GM23338 (cell line): ENCODE measurements around the gene ZNF653. TPM values are rescaled to one million over a fixed set of nuclear protein-coding genes. Genes with fewer than 3 reads are reported as not detected.

Experiments used
- ATAC-seq: fragments of 200-7000 bp; cut with Tn5 transposase; 3 replicates; pipeline ENCODE4 v1.9.1; 2020
- DNase-seq: peaks from one replicate; pipeline ENCODE4 v3.0.0-alpha.2; 2015; ENCODE audit warnings: low spot score
- H2AFZ ChIP-seq: fragments of 200-600 bp; sonication (generic); 2 replicates; pipeline ENCODE4 v1.8.0; 2016; ENCODE audit warnings: antibody characterized with exemption, mild to moderate bottlenecking, moderate library complexity
- H3F3A ChIP-seq: fragments of 200-600 bp; sonication (generic); replicated peaks from 2 replicates; pipeline ENCODE4 v1.8.0; 2017; ENCODE audit warnings: antibody characterized with exemption, mixed run types, low read depth
- H3K27ac ChIP-seq: fragments of 200-600 bp; sonication (generic); 2 replicates; pipeline ENCODE4 v1.6.1; 2016; ENCODE audit warnings: low read depth
- H3K27me3 ChIP-seq: fragments of 200-600 bp; sonication (generic); 2 replicates; pipeline ENCODE4 v1.8.0; 2016; ENCODE audit warnings: mild to moderate bottlenecking, mixed run types, moderate library complexity; ENCODE audit not compliant: insufficient read depth
- H3K36me3 ChIP-seq: fragments of 200-600 bp; sonication (generic); 2 replicates; pipeline ENCODE4 v1.8.0; 2016; ENCODE audit warnings: mild to moderate bottlenecking; ENCODE audit not compliant: insufficient read depth
- H3K4me1 ChIP-seq: fragments of 200-600 bp; sonication (generic); 2 replicates; pipeline ENCODE4 v1.8.0; 2016; ENCODE audit warnings: mild to moderate bottlenecking, moderate library complexity; ENCODE audit not compliant: insufficient read depth
- H3K4me2 ChIP-seq: fragments of 200-600 bp; sonication (generic); 2 replicates; pipeline ENCODE4 v1.7.1; 2017; ENCODE audit warnings: mixed run types
- H3K4me3 ChIP-seq: fragments of 200-600 bp; sonication (generic); 2 replicates; pipeline ENCODE4 v1.6.1; 2016; ENCODE audit warnings: mixed run types
- H3K79me2 ChIP-seq: fragments of 200-600 bp; sonication (generic); replicated peaks from 2 replicates; pipeline ENCODE4 v1.8.0; 2017; ENCODE audit warnings: mild to moderate bottlenecking; ENCODE audit not compliant: insufficient read depth
- H3K9me2 ChIP-seq: fragments of 200-600 bp; sonication (generic); 2 replicates; pipeline ENCODE4 v1.8.0; 2017; ENCODE audit not compliant: insufficient read depth
- H4K20me1 ChIP-seq: fragments of 200-600 bp; sonication (generic); replicated peaks from 2 replicates; pipeline ENCODE4 v1.8.0; 2017; ENCODE audit warnings: mild to moderate bottlenecking; ENCODE audit not compliant: insufficient read depth
- H3K27ac Mint-ChIP-seq: 2 replicates; pipeline ENCODE4 v1.8.0; 2020; ENCODE audit warnings: inconsistent platforms, mild to moderate bottlenecking, moderate library complexity, mixed read lengths
- H3K27me3 Mint-ChIP-seq: 3 replicates; pipeline ENCODE4 v1.8.0; 2022; ENCODE audit warnings: low read depth, mild to moderate bottlenecking, moderate library complexity, mixed read lengths, inconsistent platforms; ENCODE audit not compliant: insufficient read depth, poor library complexity
- H3K36me3 Mint-ChIP-seq: 3 replicates; pipeline ENCODE4 v1.8.0; 2021; ENCODE audit warnings: low read depth, mild to moderate bottlenecking, inconsistent platforms, moderate library complexity, mixed read lengths
- H3K4me1 Mint-ChIP-seq: 3 replicates; pipeline ENCODE4 v1.8.0; 2020; ENCODE audit warnings: mild to moderate bottlenecking, inconsistent platforms, mixed read lengths
- H3K4me3 Mint-ChIP-seq: 3 replicates; pipeline ENCODE4 v1.8.0; 2021; ENCODE audit warnings: moderate library complexity, mild to moderate bottlenecking, inconsistent platforms, mixed read lengths
- H3K9me3 Mint-ChIP-seq: 3 replicates; pipeline ENCODE4 v1.8.0; 2020; ENCODE audit warnings: moderate library complexity, mild to moderate bottlenecking, inconsistent platforms, mixed read lengths
- EZH2 ChIP-seq: fragments of 200-600 bp; sonication (generic); IDR thresholded peaks from one replicate; pipeline ENCODE4 v1.8.0; 2017; ENCODE audit warnings: antibody characterized with exemption, mild to moderate bottlenecking, low read depth; ENCODE audit not compliant: unreplicated experiment
- EZH2phosphoT487 ChIP-seq: fragments of 200-600 bp; sonication (generic); IDR thresholded peaks from one replicate; pipeline ENCODE4 v1.8.1; 2018; ENCODE audit warnings: antibody characterized with exemption; ENCODE audit not compliant: unreplicated experiment
- JUNB ChIP-seq: IDR thresholded peaks from one replicate; pipeline ENCODE4 v1.6.1; 2016; ENCODE audit warnings: antibody characterized with exemption; ENCODE audit not compliant: unreplicated experiment
- NANOG ChIP-seq: IDR thresholded peaks from 2 replicates; pipeline ENCODE4 v1.6.1; 2016; ENCODE audit warnings: antibody characterized with exemption, borderline replicate concordance
- POLR2AphosphoS5 ChIP-seq: IDR thresholded peaks from 2 replicates; pipeline ENCODE4 v1.6.1; 2016; ENCODE audit warnings: antibody characterized with exemption, low read depth
- REST ChIP-seq: IDR thresholded peaks from one replicate; pipeline ENCODE4 v1.6.1; 2018; ENCODE audit warnings: antibody characterized with exemption; ENCODE audit not compliant: unreplicated experiment
- STAT1 ChIP-seq: IDR thresholded peaks from one replicate; pipeline ENCODE4 v1.6.1; 2016; ENCODE audit warnings: antibody characterized with exemption; ENCODE audit not compliant: unreplicated experiment
- ZNF114 ChIP-seq: fragments of 250-450 bp; sonication (Bioruptor Pico); IDR thresholded peaks from 2 replicates; pipeline ENCODE4 v1.5.0; 2020; ENCODE audit warnings: mild to moderate bottlenecking, moderate library complexity
- ZNF331 ChIP-seq: fragments of 250-450 bp; sonication (Bioruptor Pico); IDR thresholded peaks from 2 replicates; pipeline ENCODE4 v1.5.0; 2020; ENCODE audit warnings: low read depth, mild to moderate bottlenecking, moderate library complexity
- polyA plus RNA-seq: library from polyadenylated mRNA; unstranded; fragments of >200 nt; fragmentation: Nextera tagmentation; extraction: Ambion mirVana; gene quantifications from 2 replicates; pipeline ENCODE4 v1.2.1, GENCODE V29; 2016
- total RNA-seq: library from RNA; depleted of rRNA; stranded (reverse); fragments of >200 nt; shearing (Covaris generic); gene quantifications from 2 replicates; pipeline ENCODE4 v1.2.3, GENCODE V29; 2014
- TF ChIP-seq, protein P1 (sequence below): IDR thresholded peaks from 2 replicates; pipeline ENCODE4 v1.6.1; 2016; ENCODE audit warnings: antibody characterized with exemption
- TF ChIP-seq, protein P2 (sequence below): fragments of 250-450 bp; sonication (Bioruptor Pico); IDR thresholded peaks from 2 replicates; pipeline ENCODE4 v1.5.0; 2020; ENCODE audit warnings: mild to moderate bottlenecking, moderate library complexity

Gene ZNF653
- total and polyA plus RNA-seq, 2 experiments from 2014 or later: 2.5 to 5.3 TPM

DNA sequence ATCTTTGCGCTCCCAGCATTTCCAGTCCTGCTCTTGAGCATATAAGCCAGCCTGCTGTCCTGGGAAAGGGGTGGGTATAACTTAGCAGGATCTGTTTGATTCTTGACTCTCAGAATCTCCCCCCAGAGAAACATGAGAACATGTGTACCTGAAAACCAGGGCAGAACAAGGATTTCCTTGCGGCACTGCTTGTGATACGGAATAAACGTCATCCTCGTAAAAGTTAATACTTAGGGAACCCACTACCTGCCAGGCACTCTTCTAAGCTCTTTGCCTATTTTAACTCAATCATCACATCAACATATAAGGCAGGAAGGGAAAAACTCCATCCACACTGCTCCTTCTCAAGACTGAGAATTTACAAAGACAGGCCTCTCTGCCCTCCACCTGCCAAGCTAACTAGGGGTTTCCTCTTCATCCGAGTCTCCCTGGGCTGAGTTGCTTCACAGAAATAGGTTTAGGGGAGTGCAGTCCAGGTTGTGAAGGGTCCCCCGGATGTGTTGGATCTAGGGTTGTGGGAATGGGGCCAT is 1.1 kb downstream of the ZNF653 start (continued):
- TF ChIP-seq, protein P1, sequence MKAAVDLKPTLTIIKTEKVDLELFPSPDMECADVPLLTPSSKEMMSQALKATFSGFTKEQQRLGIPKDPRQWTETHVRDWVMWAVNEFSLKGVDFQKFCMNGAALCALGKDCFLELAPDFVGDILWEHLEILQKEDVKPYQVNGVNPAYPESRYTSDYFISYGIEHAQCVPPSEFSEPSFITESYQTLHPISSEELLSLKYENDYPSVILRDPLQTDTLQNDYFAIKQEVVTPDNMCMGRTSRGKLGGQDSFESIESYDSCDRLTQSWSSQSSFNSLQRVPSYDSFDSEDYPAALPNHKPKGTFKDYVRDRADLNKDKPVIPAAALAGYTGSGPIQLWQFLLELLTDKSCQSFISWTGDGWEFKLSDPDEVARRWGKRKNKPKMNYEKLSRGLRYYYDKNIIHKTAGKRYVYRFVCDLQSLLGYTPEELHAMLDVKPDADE: no peak

DNA sequence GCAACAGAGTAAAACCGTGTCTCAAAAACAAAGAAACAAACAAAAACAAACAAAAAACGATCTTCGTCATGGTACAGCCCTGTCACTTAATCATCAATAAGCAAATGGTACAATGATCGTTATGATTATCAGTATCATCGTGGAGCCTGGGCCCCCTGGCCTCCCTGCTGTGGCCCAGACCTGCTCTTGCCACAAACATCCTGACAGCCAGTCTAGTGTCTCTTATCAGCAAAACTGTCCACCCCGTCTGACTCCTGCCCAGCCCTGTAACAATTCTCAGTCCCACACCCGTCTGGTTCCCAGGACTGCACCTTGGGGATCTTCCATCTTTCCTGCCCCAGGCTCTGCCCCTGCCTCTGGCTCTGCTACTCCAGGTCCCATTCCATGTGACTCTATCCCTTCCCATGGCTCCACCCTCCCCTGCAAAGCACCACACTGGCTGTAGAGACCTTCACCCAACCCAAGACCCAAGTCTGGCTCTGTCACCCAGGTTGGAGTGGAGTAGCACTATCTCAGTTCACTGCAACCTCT is 5.7 kb downstream of the ZNF653 start:
- 0 out of 2 replicates have a peak, but pooled peaks cover 6% of the 10 kb centered on the region for H3K79me2 ChIP-seq
- Mint-ChIP-seq H3K27me3 (peaks cover 6% of the 10 kb centered on the region), H3K27ac (no peak overlapping the region), H3K9me3 (no peaks in the 10 kb centered on the region), H3K4me1 (peaks cover 8% of the 10 kb centered on the region; the same call in 2 of the 3 replicates), H3K4me3 (no peak overlapping the region), H3K36me3 (no peaks in the 10 kb centered on the region; the same call in 2 of the 3 replicates)
- ATAC-seq: no peak
- H3K4me3 ChIP-seq: no peak overlapping the region
- H3K9me2 ChIP-seq: no peaks in the 10 kb centered on the region
- H3K36me3 ChIP-seq: no peaks in the 10 kb centered on the region
- H3F3A ChIP-seq: 0 out of 2 replicates have a peak, but pooled peaks cover 2% of the 10 kb centered on the region
- no peak overlapping the region for H3K4me2 ChIP-seq
- DNase-seq: no peak
- H3K27ac ChIP-seq: no peak overlapping the region
- H3K27me3 ChIP-seq: no peaks in the 10 kb centered on the region
- no peak overlapping the region for H2AFZ ChIP-seq
- peaks cover 6% of the 10 kb centered on the region for H3K4me1 ChIP-seq
- 0 out of 2 replicates have a peak, but pooled peaks cover 4% of the 10 kb centered on the region for H4K20me1 ChIP-seq
- TF ChIP-seq ZNF331 (CRISPR knock-in tag) (no peak), EZH2 (no peak), ZNF114 (CRISPR knock-in tag) (no peak), STAT1 (no peak), NANOG (no peak), EZH2phosphoT487 (no peak), JUNB (no peak), REST (no peak), POLR2AphosphoS5 (no peak)
- TF ChIP-seq, protein P2, sequence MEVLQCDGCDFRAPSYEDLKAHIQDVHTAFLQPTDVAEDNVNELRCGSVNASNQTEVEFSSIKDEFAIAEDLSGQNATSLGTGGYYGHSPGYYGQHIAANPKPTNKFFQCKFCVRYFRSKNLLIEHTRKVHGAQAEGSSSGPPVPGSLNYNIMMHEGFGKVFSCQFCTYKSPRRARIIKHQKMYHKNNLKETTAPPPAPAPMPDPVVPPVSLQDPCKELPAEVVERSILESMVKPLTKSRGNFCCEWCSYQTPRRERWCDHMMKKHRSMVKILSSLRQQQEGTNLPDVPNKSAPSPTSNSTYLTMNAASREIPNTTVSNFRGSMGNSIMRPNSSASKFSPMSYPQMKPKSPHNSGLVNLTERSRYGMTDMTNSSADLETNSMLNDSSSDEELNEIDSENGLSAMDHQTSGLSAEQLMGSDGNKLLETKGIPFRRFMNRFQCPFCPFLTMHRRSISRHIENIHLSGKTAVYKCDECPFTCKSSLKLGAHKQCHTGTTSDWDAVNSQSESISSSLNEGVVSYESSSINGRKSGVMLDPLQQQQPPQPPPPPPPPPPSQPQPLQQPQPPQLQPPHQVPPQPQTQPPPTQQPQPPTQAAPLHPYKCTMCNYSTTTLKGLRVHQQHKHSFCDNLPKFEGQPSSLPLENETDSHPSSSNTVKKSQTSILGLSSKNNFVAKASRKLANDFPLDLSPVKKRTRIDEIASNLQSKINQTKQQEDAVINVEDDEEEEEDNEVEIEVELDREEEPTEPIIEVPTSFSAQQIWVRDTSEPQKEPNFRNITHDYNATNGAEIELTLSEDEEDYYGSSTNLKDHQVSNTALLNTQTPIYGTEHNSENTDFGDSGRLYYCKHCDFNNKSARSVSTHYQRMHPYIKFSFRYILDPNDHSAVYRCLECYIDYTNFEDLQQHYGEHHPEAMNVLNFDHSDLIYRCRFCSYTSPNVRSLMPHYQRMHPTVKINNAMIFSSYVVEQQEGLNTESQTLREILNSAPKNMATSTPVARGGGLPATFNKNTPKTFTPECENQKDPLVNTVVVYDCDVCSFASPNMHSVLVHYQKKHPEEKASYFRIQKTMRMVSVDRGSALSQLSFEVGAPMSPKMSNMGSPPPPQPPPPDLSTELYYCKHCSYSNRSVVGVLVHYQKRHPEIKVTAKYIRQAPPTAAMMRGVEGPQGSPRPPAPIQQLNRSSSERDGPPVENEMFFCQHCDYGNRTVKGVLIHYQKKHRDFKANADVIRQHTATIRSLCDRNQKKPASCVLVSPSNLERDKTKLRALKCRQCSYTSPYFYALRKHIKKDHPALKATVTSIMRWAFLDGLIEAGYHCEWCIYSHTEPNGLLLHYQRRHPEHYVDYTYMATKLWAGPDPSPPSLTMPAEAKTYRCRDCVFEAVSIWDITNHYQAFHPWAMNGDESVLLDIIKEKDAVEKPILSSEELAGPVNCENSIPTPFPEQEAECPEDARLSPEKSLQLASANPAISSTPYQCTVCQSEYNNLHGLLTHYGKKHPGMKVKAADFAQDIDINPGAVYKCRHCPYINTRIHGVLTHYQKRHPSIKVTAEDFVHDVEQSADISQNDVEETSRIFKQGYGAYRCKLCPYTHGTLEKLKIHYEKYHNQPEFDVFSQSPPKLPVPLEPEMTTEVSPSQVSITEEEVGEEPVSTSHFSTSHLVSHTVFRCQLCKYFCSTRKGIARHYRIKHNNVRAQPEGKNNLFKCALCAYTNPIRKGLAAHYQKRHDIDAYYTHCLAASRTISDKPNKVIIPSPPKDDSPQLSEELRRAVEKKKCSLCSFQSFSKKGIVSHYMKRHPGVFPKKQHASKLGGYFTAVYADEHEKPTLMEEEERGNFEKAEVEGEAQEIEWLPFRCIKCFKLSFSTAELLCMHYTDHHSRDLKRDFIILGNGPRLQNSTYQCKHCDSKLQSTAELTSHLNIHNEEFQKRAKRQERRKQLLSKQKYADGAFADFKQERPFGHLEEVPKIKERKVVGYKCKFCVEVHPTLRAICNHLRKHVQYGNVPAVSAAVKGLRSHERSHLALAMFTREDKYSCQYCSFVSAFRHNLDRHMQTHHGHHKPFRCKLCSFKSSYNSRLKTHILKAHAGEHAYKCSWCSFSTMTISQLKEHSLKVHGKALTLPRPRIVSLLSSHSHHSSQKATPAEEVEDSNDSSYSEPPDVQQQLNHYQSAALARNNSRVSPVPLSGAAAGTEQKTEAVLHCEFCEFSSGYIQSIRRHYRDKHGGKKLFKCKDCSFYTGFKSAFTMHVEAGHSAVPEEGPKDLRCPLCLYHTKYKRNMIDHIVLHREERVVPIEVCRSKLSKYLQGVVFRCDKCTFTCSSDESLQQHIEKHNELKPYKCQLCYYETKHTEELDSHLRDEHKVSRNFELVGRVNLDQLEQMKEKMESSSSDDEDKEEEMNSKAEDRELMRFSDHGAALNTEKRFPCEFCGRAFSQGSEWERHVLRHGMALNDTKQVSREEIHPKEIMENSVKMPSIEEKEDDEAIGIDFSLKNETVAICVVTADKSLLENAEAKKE (CRISPR knock-in tag): no peak
- TF ChIP-seq, protein P1: no peak
